ENCODE data around the gene NKAIN2.

The NKAIN2 gene

DNA sequence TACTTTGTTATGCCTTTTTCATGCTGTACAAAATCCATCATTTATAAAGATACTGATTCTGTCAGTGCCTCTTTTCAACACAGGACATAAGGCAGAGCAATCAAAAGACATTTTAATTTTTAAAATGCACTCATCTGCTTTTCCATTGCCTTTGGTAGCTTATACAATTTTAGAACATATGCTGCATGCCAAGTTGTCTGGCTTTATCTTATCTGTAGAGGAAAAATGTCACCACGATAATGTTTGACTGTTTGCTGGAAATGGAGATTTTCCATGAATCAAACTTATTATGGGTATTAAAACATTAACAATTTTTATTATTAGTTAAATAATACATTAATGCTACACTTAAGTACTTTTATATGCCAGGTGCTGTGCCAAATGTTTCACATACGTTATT, 50.5 kb downstream of the NKAIN2 start:
- POLR2A ChIA-PET (ENCODE audit: low non-redundant PET): no interaction called here
- H3K27ac ChIP-seq: no peak overlapping the region
- TF ChIP-seq CTCF (conservative IDR thresholded peaks at IDR 0.05; ENCODE audit: low read depth): no peak
- no peak for DNase-seq (ENCODE audit: low spot score)
- CTCF ChIA-PET: no interaction called here

- H3K27ac ChIP-seq: no peak overlapping the region
- no peak for DNase-seq (ENCODE audit: low spot score)
- no peak for TF ChIP-seq CTCF (conservative IDR thresholded peaks at IDR 0.05; ENCODE audit: low read depth)
- CTCF ChIA-PET: interaction anchor here (0.6 kb wide), 1 partner anchor 205 kb away, joined by 3 read pairs; no protein-coding TSS in a partner anchor
- POLR2A ChIA-PET (ENCODE audit: low non-redundant PET): no interaction called here
These were observed 51.8 kb downstream of the NKAIN2 start for GRCh38 chr6:123855506-123855905.

GRCh38 chr6:123859291-123859690, 55.6 kb downstream of the NKAIN2 start:
- POLR2A ChIA-PET (ENCODE audit: low non-redundant PET): no interaction called here
- TF ChIP-seq CTCF (conservative IDR thresholded peaks at IDR 0.05; ENCODE audit: low read depth): no peak
- no peak for DNase-seq (ENCODE audit: low spot score)
- CTCF ChIA-PET: no interaction called here
- no peak overlapping the region for H3K27ac ChIP-seq

GRCh38 chr6:123869334-123869733, 65.7 kb downstream of the NKAIN2 start:
- TF ChIP-seq CTCF (conservative IDR thresholded peaks at IDR 0.05; ENCODE audit: low read depth): no peak
- DNase-seq (ENCODE audit: low spot score): no peak
- H3K27ac ChIP-seq: no peak overlapping the region
- ChIA-PET CTCF (interaction anchor here (0.6 to 0.8 kb wide), 2 partner anchors 386 to 918 kb away, joined by 3 read pairs; no protein-coding TSS in a partner anchor), POLR2A (ENCODE audit: low non-redundant PET) (no interaction called here)

DNA sequence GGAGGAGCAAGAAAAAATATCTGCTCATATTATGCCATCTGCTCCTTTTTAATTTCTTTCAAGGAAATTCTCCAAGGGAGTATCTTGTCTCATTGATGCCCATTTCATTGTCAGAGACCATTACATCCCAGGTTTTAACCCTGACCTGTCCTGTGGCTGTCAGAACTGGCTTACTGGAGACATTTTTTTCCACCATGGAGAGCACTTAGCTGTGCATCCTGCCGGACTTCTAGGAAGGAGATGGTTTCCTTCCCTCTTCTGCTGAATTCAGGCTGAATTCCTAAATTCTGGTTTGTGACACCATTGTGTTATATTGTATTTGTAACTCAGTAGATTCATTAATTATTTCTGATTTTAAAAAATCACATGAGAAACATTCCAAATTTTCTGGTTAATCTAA, 70.3 kb downstream of the NKAIN2 start:
- CTCF ChIA-PET: no interaction called here

DNA sequence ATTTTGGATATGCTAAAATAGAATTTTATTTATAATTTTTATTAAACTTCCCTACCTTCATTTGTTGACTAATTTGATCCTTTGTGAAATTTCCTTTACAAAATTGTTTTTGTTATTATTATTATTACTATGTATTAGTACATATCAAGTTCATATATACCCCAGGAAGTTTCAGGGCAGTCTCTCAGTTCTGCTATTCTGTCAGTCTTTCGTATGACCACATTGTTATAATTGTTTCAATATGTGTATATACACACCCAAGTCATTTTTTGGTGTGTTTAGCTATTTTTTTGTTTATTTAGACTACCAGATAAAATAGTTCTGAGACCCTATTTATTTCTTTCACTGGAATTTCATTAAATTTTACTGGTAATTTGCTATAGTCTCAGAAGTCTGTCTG, 72.1 kb downstream of the NKAIN2 start:
- CTCF ChIA-PET: no interaction called here
- H3K27ac ChIP-seq: no peak overlapping the region
- POLR2A ChIA-PET (ENCODE audit: low non-redundant PET): no interaction called here
- DNase-seq (ENCODE audit: low spot score): no peak
- TF ChIP-seq CTCF (conservative IDR thresholded peaks at IDR 0.05; ENCODE audit: low read depth): no peak

More for the DNA sequence above, 70.3 kb downstream of the NKAIN2 start:
- POLR2A ChIA-PET (ENCODE audit: low non-redundant PET): no interaction called here
- H3K27ac ChIP-seq: no peak overlapping the region
- DNase-seq (ENCODE audit: low spot score): no peak
- TF ChIP-seq CTCF (conservative IDR thresholded peaks at IDR 0.05; ENCODE audit: low read depth): no peak

- TF ChIP-seq CTCF (conservative IDR thresholded peaks at IDR 0.05; ENCODE audit: low read depth): no peak
- CTCF ChIA-PET: no interaction called here
- no peak for DNase-seq (ENCODE audit: low spot score)
- H3K27ac ChIP-seq: no peak overlapping the region
- POLR2A ChIA-PET (ENCODE audit: low non-redundant PET): no interaction called here
These were observed 76.1 kb downstream of the NKAIN2 start for GRCh38 chr6:123879749-123880148.

Data from RWPE1 (cell line).